HG02571 (cell line): ENCODE data around the gene MLPH.

Experiments
- ATAC-seq: cut with Tn5 transposase; IDR thresholded peaks from one replicate; pipeline ENCODE4 v1.9.1; 2021; ENCODE audit warnings: mild to moderate bottlenecking, moderate library complexity; ENCODE audit not compliant: unreplicated experiment

Gene MLPH

GRCh38 chr2:237497009-237497837, 10.2 kb downstream of the MLPH start:
- no peak for ATAC-seq

- ATAC-seq, result no peak
These were observed 10.8 kb downstream of the MLPH start for GRCh38 chr2:237497838-237498186.

- no peak for ATAC-seq
These were observed 11.3 kb downstream of the MLPH start for GRCh38 chr2:237498341-237498740.

- no peak for ATAC-seq
These were observed 13.8 kb downstream of the MLPH start for GRCh38 chr2:237500681-237501424.

DNA sequence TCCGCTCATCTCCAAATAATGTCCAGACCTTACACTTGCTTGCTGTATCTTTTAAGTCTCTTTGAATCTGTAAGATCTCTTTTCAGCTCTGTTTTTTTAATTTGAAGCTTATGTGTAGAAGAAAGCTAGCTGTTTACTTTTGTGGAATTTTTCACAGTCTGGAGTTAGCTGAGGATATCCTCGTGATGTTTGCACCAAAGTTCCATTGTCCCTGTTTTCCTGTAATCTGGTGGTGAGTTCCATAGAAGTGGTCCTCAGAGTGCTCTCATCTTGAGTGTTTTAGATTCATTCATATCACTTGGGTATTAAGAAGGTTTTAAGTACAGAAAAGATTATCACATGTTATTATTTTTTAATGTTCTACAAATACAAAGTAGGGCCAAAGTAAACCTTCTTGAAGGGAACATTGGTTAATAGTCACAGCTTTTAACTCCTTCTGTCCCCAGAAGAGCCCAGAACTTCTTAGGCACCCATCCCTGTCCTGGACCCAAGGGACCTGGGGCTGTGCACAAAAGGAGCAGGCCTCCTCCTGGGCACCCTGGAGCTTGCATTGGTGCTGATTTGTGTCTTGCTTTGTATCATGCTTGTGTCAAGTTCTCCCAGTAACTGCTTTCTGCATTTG, 15.0 kb downstream of the MLPH start:
- no peak for ATAC-seq

GRCh38 chr2:237503201-237503600, 16.1 kb downstream of the MLPH start:
- ATAC-seq, result no peak

DNA sequence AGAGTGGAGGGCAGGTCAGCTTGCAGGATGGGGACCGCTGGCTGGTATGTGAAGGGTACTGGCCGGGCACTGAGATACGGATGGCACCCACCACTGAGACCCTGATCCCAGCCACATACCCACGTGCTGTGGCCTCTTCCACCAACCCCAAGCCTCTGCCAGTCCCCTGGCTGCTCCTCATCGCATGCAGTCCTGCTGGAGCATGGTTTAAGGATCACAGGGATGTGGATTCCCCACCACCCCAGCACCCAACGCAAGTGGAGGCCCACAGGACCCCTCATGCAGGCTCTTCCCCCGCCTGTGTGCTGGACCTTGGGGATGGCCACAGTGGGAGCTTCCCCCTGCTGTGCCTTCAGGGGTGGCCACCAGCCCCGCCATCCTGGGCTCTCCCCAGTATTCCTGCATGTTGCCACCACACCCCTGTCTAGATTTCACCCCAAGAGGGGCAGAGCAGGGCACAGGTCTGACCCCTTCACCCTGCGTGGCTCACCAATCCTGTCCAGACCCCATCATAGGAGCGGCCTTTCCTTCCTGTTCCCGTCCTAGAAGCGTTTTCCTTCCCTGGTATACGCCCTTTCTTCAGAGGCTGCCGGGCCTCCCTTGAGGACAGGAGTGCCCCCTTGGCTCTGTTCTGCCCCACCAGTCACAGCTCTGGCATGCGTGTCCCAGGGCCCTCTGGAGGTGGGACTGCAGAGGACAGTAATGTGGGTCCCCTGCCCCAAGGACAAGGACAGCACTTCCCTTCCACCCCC, 18.3 kb downstream of the MLPH start:
- ATAC-seq, result no peak

DNA sequence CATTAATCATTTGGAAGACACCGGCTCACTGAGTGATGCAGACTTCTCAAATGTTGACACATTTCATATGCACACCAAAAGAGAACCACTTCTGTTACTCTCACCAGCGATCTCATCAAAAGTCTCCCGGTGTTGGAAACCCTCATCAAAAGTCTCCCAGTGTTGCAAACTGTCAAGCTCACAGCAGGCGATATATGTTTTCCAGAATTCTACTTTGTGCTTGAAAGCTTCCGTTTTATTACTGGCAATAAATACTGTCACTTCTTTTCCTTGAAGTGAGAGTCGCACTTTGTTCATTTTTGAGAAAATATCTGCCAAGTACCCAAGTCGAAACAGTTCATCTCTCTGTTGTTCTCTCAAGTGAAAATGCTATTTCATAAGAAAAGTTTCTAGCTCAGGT, 20.5 kb downstream of the MLPH start:
- ATAC-seq, result no peak

DNA sequence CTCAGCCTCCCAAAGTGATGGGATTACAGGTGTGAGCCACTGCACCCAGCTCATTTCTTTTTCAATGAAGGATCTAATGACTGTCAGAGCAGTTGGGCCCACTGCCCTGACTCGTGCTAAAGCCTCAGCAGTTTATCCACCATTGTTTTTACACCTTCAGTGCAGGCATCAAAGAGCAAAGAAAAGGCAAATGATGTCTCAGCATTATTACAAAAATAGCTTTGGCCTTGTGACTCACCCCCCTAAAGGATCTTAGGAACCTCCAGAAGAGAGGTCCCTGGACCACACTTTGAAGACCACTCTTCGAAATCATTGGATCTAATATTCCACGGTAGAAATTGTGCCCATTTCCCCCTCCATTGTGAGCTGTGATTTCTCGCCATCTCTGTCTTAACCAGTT, 21.3 kb downstream of the MLPH start:
- ATAC-seq, result no peak

DNA sequence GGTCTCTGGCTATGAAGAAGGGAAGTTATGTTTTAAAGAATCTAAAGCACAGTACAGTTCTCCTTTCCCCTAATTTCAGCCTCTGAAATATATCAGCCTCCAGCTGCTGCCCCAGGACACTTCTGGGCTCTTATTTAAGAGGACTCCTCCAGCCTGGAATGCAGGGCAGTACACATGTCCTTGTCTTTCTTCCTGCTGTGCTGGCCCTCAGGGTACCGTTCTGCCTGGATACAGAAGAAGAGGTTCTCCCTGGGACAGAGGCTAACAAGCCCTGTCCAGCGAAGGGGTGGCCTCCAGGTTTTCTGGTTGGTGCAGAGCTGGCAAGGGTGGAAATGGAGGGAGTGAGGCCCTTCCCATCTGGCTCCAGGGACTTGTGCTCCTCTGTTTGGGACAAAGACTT, 22.1 kb downstream of the MLPH start:
- no peak for ATAC-seq

DNA sequence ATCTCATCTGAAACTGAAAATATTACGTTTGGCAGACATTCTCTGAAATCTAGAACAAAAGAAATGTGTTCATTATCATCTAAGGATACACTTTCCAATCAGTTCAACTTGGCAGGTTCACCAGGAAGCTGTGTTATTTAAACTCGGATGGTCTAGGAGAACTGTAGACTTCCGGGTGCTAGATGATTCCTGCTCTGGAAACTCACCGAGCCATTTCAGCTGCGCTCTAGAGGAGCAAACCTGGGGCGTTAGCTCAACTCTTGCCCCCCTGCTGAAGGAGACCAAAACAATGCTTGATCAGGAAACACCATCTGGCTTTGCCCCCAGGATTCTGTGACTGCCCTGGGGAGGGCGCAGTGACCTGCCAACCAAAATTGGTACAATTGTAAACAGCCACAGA, 22.9 kb downstream of the MLPH start:
- ATAC-seq, result no peak

- ATAC-seq, result no peak
These were observed 23.6 kb downstream of the MLPH start for GRCh38 chr2:237510502-237511217.

DNA sequence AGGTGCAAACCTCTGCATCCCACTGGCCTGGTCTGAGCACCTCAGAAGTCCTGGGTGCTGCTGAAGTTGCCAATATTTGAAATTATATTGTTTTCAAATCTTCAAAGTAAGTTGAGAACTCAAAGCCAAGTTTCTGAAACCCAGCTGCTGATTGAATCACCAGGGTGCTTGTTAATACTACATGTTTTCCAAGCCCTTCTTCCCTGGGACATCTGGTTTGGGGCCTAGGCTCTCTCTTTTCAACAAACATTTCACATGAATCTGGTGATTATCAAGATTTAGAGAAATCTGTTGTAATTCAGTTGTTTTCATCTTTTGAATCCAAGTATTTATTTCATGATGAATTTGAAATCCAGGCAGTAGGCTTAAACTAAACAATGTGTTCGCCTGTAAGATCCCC, 24.4 kb downstream of the MLPH start:
- no peak for ATAC-seq

DNA sequence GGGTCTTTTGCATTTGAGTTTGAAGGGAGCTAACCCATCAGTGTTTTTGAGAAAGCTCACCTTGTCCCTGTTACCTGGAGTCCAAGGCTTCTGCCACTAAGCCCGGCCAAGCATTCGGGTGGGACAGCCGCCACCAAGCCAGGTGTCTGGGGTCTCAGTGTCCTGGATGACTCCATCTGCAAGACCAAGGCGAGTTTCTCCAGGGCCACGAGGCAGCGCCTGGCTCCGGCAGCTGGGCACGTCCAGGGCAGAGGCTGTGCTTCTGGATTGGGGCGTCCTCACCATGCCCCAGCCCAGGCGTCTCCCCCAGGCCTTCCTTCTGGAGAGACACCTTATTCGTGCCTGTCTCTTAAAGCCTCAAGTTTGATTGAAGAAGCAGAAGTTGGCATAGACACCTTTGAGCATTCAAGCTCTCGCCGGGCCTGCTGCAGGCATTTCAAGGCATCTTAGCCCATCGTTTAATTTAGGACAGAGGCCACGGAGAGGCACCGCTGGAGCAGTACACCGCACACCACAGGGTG, 24.9 kb downstream of the MLPH start:
- no peak for ATAC-seq

DNA sequence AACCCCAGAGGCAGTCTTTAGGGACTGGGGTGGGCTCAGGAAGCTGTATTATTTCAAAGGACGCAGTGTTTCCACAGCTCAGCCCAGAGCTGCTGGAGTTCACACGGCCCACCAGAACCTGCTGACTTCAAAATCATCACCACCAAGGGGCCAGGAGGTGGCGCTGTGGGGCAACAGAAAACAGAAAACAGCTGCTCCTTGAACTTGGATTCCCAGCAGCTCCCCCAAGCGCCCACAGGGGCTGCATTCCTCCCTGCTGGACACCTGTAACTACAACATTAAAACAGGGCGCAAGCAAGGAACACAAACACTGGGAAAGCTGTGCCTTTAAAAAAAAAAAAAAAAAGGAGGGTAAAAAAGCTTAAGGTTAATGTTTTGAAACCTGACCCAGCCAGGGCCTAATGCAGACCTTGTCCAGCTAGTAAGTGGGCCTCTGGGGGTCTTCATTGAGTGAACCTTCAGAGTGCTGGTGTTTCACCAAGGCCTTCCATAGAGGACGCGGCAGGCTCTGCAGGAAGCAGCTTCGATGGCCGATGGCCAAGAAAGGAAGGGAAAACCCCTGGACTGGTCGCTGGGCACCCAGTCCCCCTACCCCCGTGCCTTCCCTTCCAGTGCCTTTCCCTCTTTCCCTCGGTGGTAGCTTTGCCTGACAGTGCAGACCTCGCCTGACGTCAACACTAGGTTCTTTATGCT, 25.9 kb downstream of the MLPH start:
- ATAC-seq, result no peak

DNA sequence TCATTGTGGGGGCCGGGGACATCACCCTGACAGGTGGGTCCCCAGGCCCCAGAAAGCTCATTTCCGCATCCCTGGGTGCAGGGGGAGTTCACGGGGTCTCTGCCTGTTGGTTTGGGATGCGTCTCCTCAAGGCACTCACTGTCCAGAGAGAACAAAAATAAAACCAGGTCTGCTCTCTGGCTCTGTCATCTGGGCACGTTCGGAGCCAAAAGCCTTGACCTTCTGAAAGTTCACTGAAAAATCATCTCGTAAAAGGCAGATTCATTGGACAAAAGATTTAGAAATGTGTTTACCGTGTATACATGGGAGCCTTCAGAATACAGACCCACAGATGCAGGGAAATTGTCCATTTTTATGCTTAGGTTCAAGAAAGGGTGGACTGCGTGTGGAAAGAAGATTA, 26.6 kb downstream of the MLPH start:
- no peak for ATAC-seq

GRCh38 chr2:237514474-237515130, 27.6 kb downstream of the MLPH start:
- ATAC-seq, result no peak

- no peak for ATAC-seq
These were observed 28.1 kb downstream of the MLPH start for GRCh38 chr2:237515166-237515565.

DNA sequence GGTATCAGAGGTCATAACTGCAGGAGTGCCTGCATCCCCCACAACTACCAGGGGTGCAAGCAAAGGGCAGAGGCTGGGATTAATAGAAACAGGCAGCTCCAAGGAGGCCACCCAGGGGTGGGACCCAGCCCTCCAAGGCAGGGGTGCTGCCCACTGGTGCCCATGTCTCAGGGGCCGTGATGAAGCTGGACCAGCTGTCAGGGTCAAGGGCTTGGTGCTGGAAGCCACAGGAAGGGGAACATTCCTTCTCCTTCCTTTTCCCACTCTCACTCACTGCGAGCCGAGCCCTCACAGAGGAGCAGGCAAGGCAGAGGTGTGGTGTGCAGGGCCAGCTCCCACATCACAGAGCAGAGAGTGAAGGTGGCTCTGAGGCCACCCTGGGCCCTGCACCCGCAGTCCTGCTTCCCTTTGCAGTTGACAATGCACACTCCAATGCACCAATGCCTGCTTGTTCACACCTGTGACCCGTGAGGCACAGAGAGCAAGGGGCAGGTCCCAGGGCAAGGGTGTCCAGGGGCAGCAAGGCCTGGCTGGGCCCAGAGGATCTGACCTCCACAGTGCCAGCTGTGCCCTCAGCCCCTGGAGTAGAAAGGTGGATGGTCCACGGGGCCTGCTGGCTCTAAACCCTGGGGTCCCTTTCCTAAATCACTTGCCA, 28.7 kb downstream of the MLPH start:
- no peak for ATAC-seq
